Astrocyte of the spinal cord (primary cell): ENCODE measurements around the gene CREB5.
"Not testable (repeated sequence)": the region's sequence is repeated elsewhere in the genome, so short reads cannot be mapped to it uniquely, and the experiment has no call there.

Source experiments
- DNase-seq: peaks from one replicate; pipeline ENCODE4 v3.0.0; 2011; ENCODE audit warnings: low read depth, low spot score
- H3K4me3 ChIP-seq: 2 replicates; pipeline ENCODE4 v1.5.1; 2011; ENCODE audit warnings: low read depth, mild to moderate bottlenecking, low read length, moderate library complexity
- CTCF ChIP-seq: IDR thresholded peaks from 2 replicates; pipeline ENCODE4 v1.5.1; 2012; ENCODE audit warnings: low read depth, mild to moderate bottlenecking, low read length, inconsistent platforms
- in situ Hi-C: cut with HindIII; loops from 2 replicates; pipeline ENCODE4 v1.10.0; 2017; ENCODE audit warnings: low sequenced_read_pairs

CREB5 gene

GRCh38 chr7:28823582-28823981 lies 411.3 kb downstream of the CREB5 start:
- TF ChIP-seq CTCF, result no peak

GRCh38 chr7:28825817-28826448 lies 413.6 kb downstream of the CREB5 start:
- DNase-seq, in situ Hi-C loops: not testable (repeated sequence)

More at GRCh38 chr7:28823582-28823981, 411.3 kb downstream of the CREB5 start:
- no peak for DNase-seq
- in situ Hi-C loops, result no loop called here
- no peak overlapping the region for H3K4me3 ChIP-seq

DNA sequence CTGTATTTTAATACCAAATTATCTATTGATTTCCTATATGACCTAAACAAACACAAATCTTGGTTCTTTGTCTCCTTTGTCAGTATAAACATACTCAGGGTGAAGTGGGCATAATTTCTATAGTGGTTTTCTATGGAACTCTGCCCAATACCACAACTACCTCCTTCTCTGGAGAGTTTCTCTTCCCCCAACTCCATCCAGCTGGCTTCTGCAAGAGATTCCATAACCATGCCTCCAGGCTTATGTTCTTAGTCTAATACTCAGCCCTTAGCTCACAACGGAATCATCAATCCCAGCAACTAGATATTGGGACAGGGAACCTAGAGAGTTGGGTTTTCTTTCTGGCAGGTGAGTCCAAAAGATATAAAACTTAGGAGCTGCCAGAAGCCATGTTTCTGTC lies 418.5 kb downstream of the CREB5 start:
- no peak overlapping the region for H3K4me3 ChIP-seq
- peak; percentile 43 for DNase-seq
- no peak for TF ChIP-seq CTCF
- in situ Hi-C loops, result no loop called here

More at GRCh38 chr7:28825817-28826448, 413.6 kb downstream of the CREB5 start:
- H3K4me3 ChIP-seq, result not testable (repeated sequence)

DNA sequence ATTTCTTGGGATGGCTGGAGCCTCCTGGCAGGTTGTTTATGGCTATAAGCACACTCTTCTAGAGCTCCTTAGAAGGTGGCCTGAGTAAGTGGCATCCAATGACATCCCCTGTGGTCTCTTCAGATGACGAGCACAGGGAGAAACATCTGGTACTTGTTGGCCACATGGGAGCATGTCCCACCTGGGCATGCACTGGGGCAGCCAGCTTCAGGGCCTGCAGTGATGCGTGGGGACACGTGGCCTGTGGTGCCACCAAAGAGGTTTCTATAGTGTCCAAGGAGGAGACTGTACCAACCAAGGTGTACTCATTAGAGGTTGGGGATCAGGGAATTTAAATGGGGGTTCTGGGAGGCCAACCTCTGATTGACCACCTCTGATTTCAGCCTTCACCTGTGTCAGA lies 420.4 kb downstream of the CREB5 start:
- in situ Hi-C loops, result no loop called here
- no peak for TF ChIP-seq CTCF
- DNase-seq, result no peak
- H3K4me3 ChIP-seq, result no peak overlapping the region

GRCh38 chr7:28835800-28836199 lies 423.5 kb downstream of the CREB5 start:
- in situ Hi-C loops, result no loop called here
- H3K4me3 ChIP-seq, result no peak overlapping the region
- no peak for TF ChIP-seq CTCF
- DNase-seq, result peak; percentile 68

DNA sequence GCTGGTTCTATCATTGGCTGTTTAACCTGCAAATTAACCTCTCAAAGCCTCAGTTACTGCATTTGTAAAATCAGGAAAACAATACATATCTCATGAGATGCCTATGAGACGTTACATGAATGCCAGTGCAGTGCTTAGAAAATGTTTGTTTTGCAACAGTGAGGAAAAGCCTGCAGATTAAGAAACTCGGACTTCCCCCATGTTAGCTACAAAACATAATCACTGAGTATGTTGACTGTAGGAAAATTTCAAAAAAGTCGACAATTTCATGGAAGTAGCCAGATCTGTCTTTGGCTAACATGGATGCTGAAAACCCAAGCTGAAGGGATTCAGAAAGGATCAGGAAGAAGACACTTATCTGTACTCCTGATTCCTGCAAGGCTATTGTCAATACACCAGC lies 424.4 kb downstream of the CREB5 start:
- in situ Hi-C loops, result no loop called here
- TF ChIP-seq CTCF, result no peak
- H3K4me3 ChIP-seq, result no peak overlapping the region

GRCh38 chr7:28837216-28837615 lies 424.9 kb downstream of the CREB5 start:
- DNase-seq, result no peak
- H3K4me3 ChIP-seq, result no peak overlapping the region
- TF ChIP-seq CTCF, result no peak
- in situ Hi-C loops, result no loop called here

More for the DNA sequence above, 424.4 kb downstream of the CREB5 start:
- DNase-seq, result no peak
